ENCODE measurements around the gene DSTYK.

Gene DSTYK

GRCh38 chr1:205251576-205251975, 40.1 kb upstream of the DSTYK start:
- no peak overlapping the region for H3K9ac ChIP-seq
- no peaks in the 10 kb centered on the region for H3K27me3 ChIP-seq
- no peak overlapping the region for H3K4me3 ChIP-seq
- peaks cover 11 to 33% (median 23%) of the 10 kb centered on the region in 10 experiments; a peak in 18 of 20 replicates for H3K4me1 ChIP-seq
- no peak for TF ChIP-seq Cebpa-rat (IDR thresholded peaks at IDR 0.05)
- no peaks in the 10 kb centered on the region for H3K36me3 ChIP-seq
- no peaks in the 10 kb centered on the region for H3K9me3 ChIP-seq (replicated peaks in 1 of 11)
- H4K20me1 ChIP-seq, result no peaks in the 10 kb centered on the region
- no peak overlapping the region for H3K27ac ChIP-seq
- H3K4me2 ChIP-seq, result no peak overlapping the region

- Histone ChIP-seq H3K36me3 (no peaks in the 10 kb centered on the region), H3K27me3 (no peaks in the 10 kb centered on the region), H3K9ac (no peak overlapping the region), H3K9me3 (replicated peaks in 1 of 11) (no peaks in the 10 kb centered on the region), H3K4me2 (no peak overlapping the region), H3K4me3 (no peak overlapping the region), H4K20me1 (no peaks in the 10 kb centered on the region), H3K4me1 (peaks cover 8 to 30% (median 20%) of the 10 kb centered on the region in 10 experiments; a peak in 18 of 20 replicates), H3K27ac (no peak overlapping the region)
- no peak for TF ChIP-seq Cebpa-rat (IDR thresholded peaks at IDR 0.05)
Observed at GRCh38 chr1:205250699-205251098, 39.2 kb upstream of the DSTYK start.

GRCh38 chr1:205249651-205250050, 38.1 kb upstream of the DSTYK start:
- peak overlapping the region in 1 of 11 experiments; percentile 83; a peak in 1 of 22 replicates for H3K4me2 ChIP-seq
- 0 out of 22 replicates have a peak, but pooled peaks cover 0 to 4% (median 0%) of the 10 kb centered on the region in 11 experiments for H4K20me1 ChIP-seq
- H3K4me1 ChIP-seq, result peaks cover 8 to 30% (median 20%) of the 10 kb centered on the region in 10 experiments; a peak in 18 of 20 replicates
- no peaks in the 10 kb centered on the region for H3K36me3 ChIP-seq
- no peak overlapping the region; a peak in 1 of 22 replicates for H3K9ac ChIP-seq
- H3K4me3 ChIP-seq, result no peak overlapping the region
- no peak for TF ChIP-seq Cebpa-rat (IDR thresholded peaks at IDR 0.05)
- no peak overlapping the region for H3K27ac ChIP-seq
- H3K27me3 ChIP-seq, result no peaks in the 10 kb centered on the region
- no peaks in the 10 kb centered on the region for H3K9me3 ChIP-seq (replicated peaks in 1 of 11)

GRCh38 chr1:205248793-205249601, 37.5 kb upstream of the DSTYK start:
- peak overlapping the region in 3 of 11 experiments; percentile 73 to 83 (median 82); a peak in 4 of 22 replicates for H3K4me2 ChIP-seq
- H4K20me1 ChIP-seq, result 0 out of 22 replicates have a peak, but pooled peaks cover 0 to 4% (median 0%) of the 10 kb centered on the region in 11 experiments
- peaks cover 8 to 30% (median 20%) of the 10 kb centered on the region in 10 experiments; a peak in 18 of 20 replicates for H3K4me1 ChIP-seq
- no peaks in the 10 kb centered on the region for H3K9me3 ChIP-seq (replicated peaks in 1 of 11)
- H3K9ac ChIP-seq, result no peak overlapping the region; a peak in 1 of 22 replicates
- TF ChIP-seq Cebpa-rat (IDR thresholded peaks at IDR 0.05), result no peak
- no peaks in the 10 kb centered on the region for H3K27me3 ChIP-seq
- H3K27ac ChIP-seq, result no peak overlapping the region
- no peak overlapping the region for H3K4me3 ChIP-seq
- H3K36me3 ChIP-seq, result no peaks in the 10 kb centered on the region

- Histone ChIP-seq H3K9me3 (replicated peaks in 1 of 11) (no peaks in the 10 kb centered on the region), H3K36me3 (no peaks in the 10 kb centered on the region), H3K4me2 (peak overlapping the region; percentile 17 to 83 (median 68); a peak in 20 of 22 replicates), H3K9ac (peak overlapping the region in 1 of 11 experiments; percentile 4; a peak in 1 of 22 replicates), H3K27ac (no peak overlapping the region), H3K4me1 (peaks cover 8 to 30% (median 20%) of the 10 kb centered on the region in 10 experiments; a peak in 18 of 20 replicates), H4K20me1 (0 out of 22 replicates have a peak, but pooled peaks cover 0 to 4% (median 0%) of the 10 kb centered on the region in 11 experiments), H3K4me3 (no peak overlapping the region), H3K27me3 (no peaks in the 10 kb centered on the region)
- TF ChIP-seq Cebpa-rat (IDR thresholded peaks at IDR 0.05), result no peak
Observed at GRCh38 chr1:205247130-205247921, 35.8 kb upstream of the DSTYK start.

- H3K4me2 ChIP-seq, result peak overlapping the region in 8 of 11 experiments; percentile 31 to 83 (median 72); a peak in 14 of 22 replicates
- no peaks in the 10 kb centered on the region for H3K9me3 ChIP-seq (replicated peaks in 1 of 11)
- TF ChIP-seq Cebpa-rat (IDR thresholded peaks at IDR 0.05), result no peak
- no peaks in the 10 kb centered on the region for H3K27me3 ChIP-seq
- H3K9ac ChIP-seq, result no peak overlapping the region
- H4K20me1 ChIP-seq, result 0 out of 22 replicates have a peak, but pooled peaks cover 0 to 4% (median 0%) of the 10 kb centered on the region in 11 experiments
- H3K27ac ChIP-seq, result no peak overlapping the region
- no peaks in the 10 kb centered on the region for H3K36me3 ChIP-seq
- peaks cover 8 to 30% (median 20%) of the 10 kb centered on the region in 10 experiments; a peak in 18 of 20 replicates for H3K4me1 ChIP-seq
- no peak overlapping the region for H3K4me3 ChIP-seq
Observed at GRCh38 chr1:205246351-205247119, 35.0 kb upstream of the DSTYK start.

GRCh38 chr1:205245096-205245495, 33.6 kb upstream of the DSTYK start:
- H4K20me1 ChIP-seq, result 0 out of 22 replicates have a peak, but pooled peaks cover 0 to 4% (median 0%) of the 10 kb centered on the region in 11 experiments
- no peaks in the 10 kb centered on the region for H3K27me3 ChIP-seq
- no peak for TF ChIP-seq Cebpa-rat (IDR thresholded peaks at IDR 0.05)
- H3K4me3 ChIP-seq, result no peak overlapping the region
- H3K4me2 ChIP-seq, result no peak overlapping the region
- no peaks in the 10 kb centered on the region for H3K9me3 ChIP-seq (replicated peaks in 1 of 11)
- no peaks in the 10 kb centered on the region for H3K36me3 ChIP-seq
- H3K4me1 ChIP-seq, result peaks cover 8 to 32% (median 22%) of the 10 kb centered on the region in 10 experiments; a peak in 18 of 20 replicates
- H3K9ac ChIP-seq, result no peak overlapping the region
- H3K27ac ChIP-seq, result no peak overlapping the region

- no peak overlapping the region for H3K27ac ChIP-seq
- H3K36me3 ChIP-seq, result no peaks in the 10 kb centered on the region
- H3K27me3 ChIP-seq, result no peaks in the 10 kb centered on the region
- 0 out of 22 replicates have a peak, but pooled peaks cover 0 to 4% (median 0%) of the 10 kb centered on the region in 11 experiments for H4K20me1 ChIP-seq
- TF ChIP-seq Cebpa-rat (IDR thresholded peaks at IDR 0.05), result no peak
- no peak overlapping the region for H3K9ac ChIP-seq
- H3K4me3 ChIP-seq, result no peak overlapping the region
- no peak overlapping the region for H3K4me2 ChIP-seq
- peaks cover 8 to 37% (median 29%) of the 10 kb centered on the region in 10 experiments; a peak in 18 of 20 replicates for H3K4me1 ChIP-seq
- no peaks in the 10 kb centered on the region for H3K9me3 ChIP-seq (replicated peaks in 1 of 11)
Observed at GRCh38 chr1:205244384-205244783, 32.9 kb upstream of the DSTYK start.

Measured in BLaER1 treated with 17β-estradiol and CSF1 and Interleukin-3, amounts not matched to agents 10 nM and 100 nM (cell line).